H1 (cell line): ENCODE data around the gene VAT1L. TPM values are rescaled to one million over a fixed set of nuclear protein-coding genes. Genes with fewer than 3 reads are reported as not detected.
A peak's percentile ranks its signal among the peaks of the same experiment; 100 is the strongest.

Experiments
- CTCF ChIA-PET: fragments of 300-600 bp; sonication (Branson Sonifier 250); formaldehyde crosslinking; loops from one replicate; lab custom pipeline; 2021; ENCODE audit not compliant: partially characterized antibody; lab: Charles Lee
- POLR2A ChIA-PET: fragments of 300-600 bp; sonication (Branson Sonifier 250); formaldehyde crosslinking; loops from one replicate; lab custom pipeline; 2021; ENCODE audit warnings: inconsistent platforms; ENCODE audit not compliant: partially characterized antibody; lab: Charles Lee
- DNase-seq, 2 experiments: peaks; one replicate each; pipeline versions ENCODE4 v3.0.0 to v3.0.0-alpha.2; 2010 to 2022; ENCODE audit warnings: low spot score in 2 of 2, low read depth in 1 of 2, mixed read lengths in 1 of 2
- FAIRE-seq: peaks from 2 replicates; lab custom pipeline; 2011; peaks lifted over from hg19 to GRCh38; lab: Jason Lieb, UNC
- H2AFZ ChIP-seq: 2 replicates; pipeline ENCODE4 v1.8.1; 2012; ENCODE audit warnings: low read length, inconsistent platforms
- H2AK5ac ChIP-seq: 2 replicates; pipeline ENCODE4 v1.6.1; 2013; ENCODE audit warnings: low read depth, low read length
- H2BK120ac ChIP-seq: replicated peaks from 2 replicates; pipeline ENCODE3; 2013; ENCODE audit warnings: low read depth, low read length, inconsistent platforms
- H2BK12ac ChIP-seq: 2 replicates; pipeline ENCODE4 v1.6.1; 2013; ENCODE audit warnings: low read depth, low read length
- H2BK15ac ChIP-seq: 2 replicates; pipeline ENCODE4 v1.6.1; 2013; ENCODE audit warnings: low read length
- H2BK20ac ChIP-seq: 2 replicates; pipeline ENCODE4 v1.6.1; 2013; ENCODE audit warnings: low read length
- H2BK5ac ChIP-seq: 2 replicates; pipeline ENCODE4 v1.6.1; 2013; ENCODE audit warnings: low read depth, low read length
- H3K14ac ChIP-seq: 2 replicates; pipeline ENCODE4 v1.6.1; 2013; ENCODE audit warnings: inconsistent platforms; ENCODE audit not compliant: insufficient read length
- H3K18ac ChIP-seq: 2 replicates; pipeline ENCODE4 v1.6.1; 2013; ENCODE audit warnings: low read length; ENCODE audit errors: extremely low read depth
- H3K23ac ChIP-seq: 2 replicates; pipeline ENCODE4 v1.6.1; 2013; ENCODE audit warnings: inconsistent platforms; ENCODE audit not compliant: insufficient read length
- H3K23me2 ChIP-seq: 2 replicates; pipeline ENCODE4 v1.6.1; 2013; ENCODE audit warnings: low read depth, low read length
- H3K27ac ChIP-seq: 2 replicates; pipeline ENCODE4 v1.6.1; 2011; ENCODE audit warnings: low read depth, low read length, inconsistent platforms
- H3K27me3 ChIP-seq, 4 experiments: replicated peaks in 1 of 4; 1 replicate in 1 of 4; 2 replicates in 3 of 4; pipeline versions ENCODE4 v1.6.1 to v1.8.1; 2011 to 2013; ENCODE audit warnings: low read length in 3 of 4, mild to moderate bottlenecking in 3 of 4, inconsistent platforms in 2 of 4, mixed read lengths in 2 of 4, moderate library complexity in 1 of 4; ENCODE audit not compliant: control insufficient read depth in 3 of 4, insufficient read depth in 3 of 4; ENCODE audit errors: extremely low read depth in 1 of 4
- H3K36me3 ChIP-seq, 4 experiments: 2 replicates each; pipeline versions ENCODE4 v1.6.1 to v1.8.1; 2011 to 2013; ENCODE audit warnings: mild to moderate bottlenecking in 4 of 4, low read length in 3 of 4, moderate library complexity in 2 of 4, control low read depth in 1 of 4, inconsistent platforms in 1 of 4; ENCODE audit not compliant: insufficient read depth in 4 of 4, control insufficient read depth in 2 of 4
- H3K4ac ChIP-seq: replicated peaks from 2 replicates; pipeline ENCODE3; 2013; ENCODE audit warnings: low read length, low read depth, mixed read lengths, inconsistent platforms; ENCODE audit not compliant: insufficient read length
- H3K4me1 ChIP-seq, 4 experiments: replicated peaks in 1 of 4; 1 replicate in 1 of 4; 2 replicates in 3 of 4; pipeline versions ENCODE4 v1.6.1 to v1.8.1; 2011 to 2013; ENCODE audit warnings: low read length in 3 of 4, inconsistent platforms in 2 of 4, mixed read lengths in 1 of 4; ENCODE audit not compliant: insufficient read depth in 4 of 4, control insufficient read depth in 3 of 4
- H3K4me2 ChIP-seq, 2 experiments: 2 replicates each; pipeline versions ENCODE4 v1.6.1 to v1.8.1; 2011 to 2013; ENCODE audit warnings: low read depth in 2 of 2, low read length in 2 of 2, control low read depth in 1 of 2, inconsistent platforms in 1 of 2, mild to moderate bottlenecking in 1 of 2; ENCODE audit not compliant: insufficient read depth in 1 of 2
- H3K4me3 ChIP-seq, 4 experiments: fragments of 200-600, 300-600 bp in 1 of 4; sonication (generic), shearing (Covaris generic), sonication (Bioruptor Twin) in 1 of 4; 2 replicates each; pipeline versions ENCODE4 v1.5.1 to v1.8.1; 2011 to 2016; ENCODE audit warnings: low read length in 4 of 4, low read depth in 3 of 4, control low read depth in 2 of 4, inconsistent platforms in 2 of 4, mild to moderate bottlenecking in 2 of 4, mixed read lengths in 1 of 4, moderate library complexity in 1 of 4; ENCODE audit not compliant: insufficient read depth in 2 of 4; ENCODE audit errors: extremely low read depth in 1 of 4
- H3K56ac ChIP-seq: replicated peaks from 2 replicates; pipeline ENCODE3; 2013; ENCODE audit warnings: low read depth, mild to moderate bottlenecking, mixed read lengths, low read length, inconsistent platforms; ENCODE audit not compliant: insufficient read length
- H3K79me1 ChIP-seq: 2 replicates; pipeline ENCODE4 v1.6.1; 2013; ENCODE audit warnings: low read depth, low read length, control low read depth
- H3K79me2 ChIP-seq, 2 experiments: 2 replicates each; pipeline versions ENCODE4 v1.6.1 to v1.8.1; 2012 to 2013; ENCODE audit warnings: low read length in 2 of 2, mild to moderate bottlenecking in 2 of 2, inconsistent platforms in 1 of 2; ENCODE audit not compliant: insufficient read depth in 2 of 2, control insufficient read depth in 1 of 2
- H3K9ac ChIP-seq, 4 experiments: replicated peaks in 1 of 4; 1 replicate in 1 of 4; 2 replicates in 3 of 4; pipeline versions ENCODE4 v1.6.1 to v1.8.1; 2011 to 2013; ENCODE audit warnings: low read depth in 3 of 4, low read length in 3 of 4, control low read depth in 2 of 4, mild to moderate bottlenecking in 2 of 4, moderate library complexity in 2 of 4, inconsistent platforms in 1 of 4; ENCODE audit errors: extremely low read depth in 1 of 4
- H3K9me3 ChIP-seq, 2 experiments: 2 replicates each; pipeline versions ENCODE4 v1.6.1 to v1.8.1; 2012 to 2013; ENCODE audit warnings: mild to moderate bottlenecking in 2 of 2, moderate library complexity in 2 of 2, control low read depth in 1 of 2, inconsistent platforms in 1 of 2, low read depth in 1 of 2, low read length in 1 of 2, mixed read lengths in 1 of 2; ENCODE audit not compliant: insufficient read depth in 2 of 2
- H4K20me1 ChIP-seq, 2 experiments: replicated peaks in 1 of 2; 2 replicates each; pipeline versions ENCODE3 to v1.8.1; 2011 to 2013; ENCODE audit warnings: inconsistent platforms in 2 of 2, low read length in 2 of 2, mild to moderate bottlenecking in 1 of 2; ENCODE audit not compliant: insufficient read depth in 2 of 2, control insufficient read depth in 1 of 2
- H4K5ac ChIP-seq: 2 replicates; pipeline ENCODE4 v1.6.1; 2013; ENCODE audit warnings: low read length, low read depth, mixed read lengths, inconsistent platforms; ENCODE audit not compliant: insufficient read length
- H4K8ac ChIP-seq: 2 replicates; pipeline ENCODE4 v1.8.0; 2013; ENCODE audit warnings: mild to moderate bottlenecking, moderate library complexity, low read length, inconsistent platforms; ENCODE audit not compliant: insufficient read depth; ENCODE audit errors: extremely low read depth
- H4K91ac ChIP-seq: replicated peaks from 2 replicates; pipeline ENCODE3; 2013; ENCODE audit warnings: low read length, mixed read lengths, inconsistent platforms; ENCODE audit not compliant: insufficient read length
- ATF2 ChIP-seq: IDR thresholded peaks from 2 replicates; pipeline ENCODE4 v1.6.1; 2012; ENCODE audit warnings: low read length, inconsistent platforms
- BACH1 ChIP-seq: IDR thresholded peaks from 2 replicates; pipeline ENCODE4 v1.6.1; 2012; ENCODE audit warnings: low read length, improper control_type of control experiment
- CHD1 ChIP-seq: IDR thresholded peaks from 2 replicates; pipeline ENCODE4 v1.6.1; 2012; ENCODE audit warnings: low read depth, low read length, improper control_type of control experiment
- GTF2F1 ChIP-seq: IDR thresholded peaks from 2 replicates; pipeline ENCODE4 v1.6.1; 2012; ENCODE audit warnings: low read depth, low read length, improper control_type of control experiment, borderline replicate concordance
- JUND ChIP-seq: IDR thresholded peaks from 2 replicates; pipeline ENCODE4 v1.6.1; 2011; ENCODE audit warnings: mild to moderate bottlenecking, improper control_type of control experiment, low read length
- KDM4A ChIP-seq: IDR thresholded peaks from one replicate; pipeline ENCODE4 v1.7.1; 2012; ENCODE audit warnings: low read depth, mild to moderate bottlenecking, moderate library complexity, low read length, inconsistent platforms; ENCODE audit not compliant: severe bottlenecking
- SP1 ChIP-seq: IDR thresholded peaks from 2 replicates; pipeline ENCODE4 v1.6.1; 2011; ENCODE audit warnings: low read depth, low read length
- TAF1 ChIP-seq: IDR thresholded peaks from 2 replicates; pipeline ENCODE4 v1.6.1; 2011; ENCODE audit warnings: mild to moderate bottlenecking, low read depth, low read length
- WGBS, 2 experiments: shearing (Covaris generic) in 1 of 2; methylation state at CpG; one replicate each; pipeline versions ENCODE4 v1.1.6 to v1.1.7; 2013 to 2015; ENCODE audit warnings: low lambda C conversion rate in 2 of 2, mixed read lengths in 2 of 2, inconsistent platforms in 1 of 2, low coverage in 1 of 2, missing lambda C conversion rate in 1 of 2; ENCODE audit not compliant: insufficient replicate concordance in 2 of 2, insufficient coverage in 1 of 2, insufficient read length in 1 of 2; ENCODE audit errors: extremely low coverage in 1 of 2, missing lambda C conversion rate in 1 of 2; 5-methylcytosine and 5-hydroxymethylcytosine counted together
- polyA plus RNA-seq, 7 experiments: library from polyadenylated mRNA; depleted of rRNA in 3 of 7; stranded (reverse) in 5 of 7; unstranded in 2 of 7; fragments of >200 nt in 5 of 7; fragments of 200-250 nt in 2 of 7; gene quantifications; 1 replicate in 5 of 7; 2 replicates in 1 of 7; 4 replicates in 1 of 7; pipeline versions ENCODE4 v1.2.1 to v1.2.3, GENCODE V29; 2011 to 2013; ENCODE audit warnings: missing spikeins in 2 of 7, mixed read lengths in 2 of 7
- total RNA-seq: library from RNA; stranded (reverse); fragmentation: NEBNext Ultra II Directional; extraction: Animal tissue kit (Norgen Biotek cat#: 25700); gene quantifications from 2 replicates; pipeline ENCODE4 v1.2.1, GENCODE V29; 2021
- TF ChIP-seq, protein P1 (sequence below): IDR thresholded peaks from 2 replicates; pipeline ENCODE4 v1.6.1; 2012; ENCODE audit warnings: inconsistent platforms

The VAT1L gene
- total and polyA plus RNA-seq, 2 of the 8 experiments (the other 6 are each of a cell fraction or from before 2014, with no cell fraction given): 46.3 to 48.2 TPM

- Histone ChIP-seq H3K14ac (no peak overlapping the region), H4K8ac (no peak overlapping the region), H3K79me2 (no peaks in the 10 kb centered on the region), H2BK15ac (no peak overlapping the region), H2BK20ac (peak overlapping the region; percentile 99), H2AK5ac (no peak overlapping the region), H4K20me1 (no peaks in the 10 kb centered on the region), H3K23me2 (no peaks in the 10 kb centered on the region), H3K4me1 (peaks cover 4 to 22% (median 15%) of the 10 kb centered on the region in 4 experiments; a peak in 6 of 7 replicates), H3K23ac (no peak overlapping the region), H4K5ac (no peak overlapping the region), H2BK120ac (peak overlapping the region; percentile 90), H3K4ac (no peak overlapping the region), H2BK5ac (peak overlapping the region; percentile 96; the same call in 1 of the 2 replicates), H3K9me3 (no peaks in the 10 kb centered on the region), H3K27ac (peak overlapping the region; percentile 71), H3K36me3 (peaks cover 0 to 5% (median 0%) of the 10 kb centered on the region in 4 experiments; a peak in 1 of 8 replicates), H2AFZ (no peak overlapping the region), H3K27me3 (no peaks in the 10 kb centered on the region), H3K56ac (no peak overlapping the region), H3K18ac (peak overlapping the region; percentile 33), H3K4me3 (no peak overlapping the region), H3K79me1 (no peaks in the 10 kb centered on the region), H4K91ac (peak overlapping the region; percentile 91), H3K4me2 (peak overlapping the region; percentile 31 to 54; a peak in 3 of 4 replicates), H3K9ac (no peak overlapping the region; a peak in 1 of 7 replicates), H2BK12ac (peak overlapping the region; percentile 89)
- DNase-seq (no peak), FAIRE-seq (peak; percentile 78)
- TF ChIP-seq KDM4A (no peak), ATF2 (no peak), SP1 (peak; percentile 30; the same call in 1 of the 2 replicates), CHD1 (no peak), GTF2F1 (no peak), TAF1 (peak; percentile 32; the same call in 1 of the 2 replicates), BACH1 (no peak), JUND (0 out of 2 replicates have a peak, but pooled peaks have one; percentile 17)
- TF ChIP-seq, protein P1, sequence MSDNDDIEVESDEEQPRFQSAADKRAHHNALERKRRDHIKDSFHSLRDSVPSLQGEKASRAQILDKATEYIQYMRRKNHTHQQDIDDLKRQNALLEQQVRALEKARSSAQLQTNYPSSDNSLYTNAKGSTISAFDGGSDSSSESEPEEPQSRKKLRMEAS: no peak
- POLR2A ChIA-PET: interaction anchor here (0.6 to 2.3 kb wide), 4 partner anchors 9 to 334 kb away, joined by 3 to 14 read pairs (median 6); no protein-coding TSS in a partner anchor
- 49% methylated on average over 6 of the region's 6 CpGs; no CpG with 5 or more reads in 1 of the 2 experiments for WGBS, 2 experiments
- CTCF ChIA-PET: interaction anchor here (1.0 to 4.4 kb wide), 5 partner anchors 10 to 271 kb away, joined by 3 to 33 read pairs (median 3); partner anchors contain the start of gene NUDT7
Observed at GRCh38 chr16:77993111-77993985, 205.0 kb downstream of the VAT1L start.
